MM.1S (cell line): ENCODE data around the gene TTC28.

ENCODE experiments used
- DNase-seq: peaks from one replicate; pipeline ENCODE4 v3.0.0-alpha.2; 2015
- H2AFZ ChIP-seq: fragments of 300-600 bp; sonication (generic); 2 replicates; pipeline ENCODE4 v1.6.0; 2016; ENCODE audit warnings: antibody characterized with exemption, low read length
- H3F3A ChIP-seq: fragments of 300-600 bp; sonication (generic); 2 replicates; pipeline ENCODE4 v1.6.1; 2016; ENCODE audit warnings: mild to moderate bottlenecking, antibody characterized with exemption, low read length, moderate library complexity, mixed read lengths; ENCODE audit not compliant: insufficient read depth
- H3K27ac ChIP-seq: fragments of 300-600 bp; sonication (generic); 2 replicates; pipeline ENCODE4 v1.5.1; 2016; ENCODE audit warnings: mild to moderate bottlenecking, low read length
- H3K27me3 ChIP-seq: fragments of 300-600 bp; sonication (generic); replicated peaks from 2 replicates; pipeline ENCODE4 v1.6.0; 2016; ENCODE audit warnings: low read length; ENCODE audit not compliant: insufficient read depth
- H3K36me3 ChIP-seq: fragments of 300-600 bp; sonication (generic); replicated peaks from 2 replicates; pipeline ENCODE4 v1.6.1; 2016; ENCODE audit warnings: mild to moderate bottlenecking, low read length, mixed read lengths; ENCODE audit not compliant: insufficient read depth
- H3K4me1 ChIP-seq: fragments of 300-600 bp; sonication (generic); 2 replicates; pipeline ENCODE4 v1.6.1; 2016; ENCODE audit warnings: low read length, mixed read lengths
- H3K4me2 ChIP-seq: fragments of 300-600 bp; sonication (generic); 2 replicates; pipeline ENCODE4 v1.6.0; 2016; ENCODE audit warnings: low read depth, low read length
- H3K4me3 ChIP-seq: fragments of 300-600 bp; sonication (generic); 2 replicates; pipeline ENCODE4 v1.5.1; 2016; ENCODE audit warnings: low read length, mixed read lengths
- H3K79me2 ChIP-seq: fragments of 300-600 bp; sonication (generic); 2 replicates; pipeline ENCODE4 v1.6.1; 2016; ENCODE audit warnings: mixed run types, low read length, mixed read lengths
- H3K9ac ChIP-seq: fragments of 300-600 bp; sonication (generic); 2 replicates; pipeline ENCODE4 v1.6.1; 2016; ENCODE audit warnings: low read length, mixed read lengths
- H3K9me2 ChIP-seq: fragments of 300-600 bp; sonication (generic); replicated peaks from 2 replicates; pipeline ENCODE4 v1.6.1; 2016; ENCODE audit warnings: mild to moderate bottlenecking, low read length, mixed read lengths; ENCODE audit not compliant: insufficient read depth
- H3K9me3 ChIP-seq: fragments of 300-600 bp; sonication (generic); replicated peaks from 2 replicates; pipeline ENCODE4 v1.6.1; 2016; ENCODE audit warnings: mild to moderate bottlenecking, low read length, mixed read lengths; ENCODE audit not compliant: insufficient read depth
- H4K20me1 ChIP-seq: fragments of 300-600 bp; sonication (generic); 2 replicates; pipeline ENCODE4 v1.6.1; 2016; ENCODE audit warnings: mild to moderate bottlenecking, low read length, moderate library complexity, mixed read lengths; ENCODE audit not compliant: insufficient read depth
- CTCF ChIP-seq: fragments of 300-600 bp; sonication (generic); IDR thresholded peaks from 2 replicates; pipeline ENCODE4 v1.5.1; 2016; ENCODE audit warnings: antibody characterized with exemption, low read length, mixed read lengths
- EZH2 ChIP-seq: fragments of 300-600 bp; sonication (generic); optimal IDR thresholded peaks from 2 replicates; pipeline ENCODE3; 2017; ENCODE audit warnings: low read depth, mild to moderate bottlenecking, antibody characterized with exemption, low read length, mixed read lengths
- EZH2phosphoT487 ChIP-seq: fragments of 300-600 bp; sonication (generic); IDR thresholded peaks from 2 replicates; pipeline ENCODE4 v1.6.1; 2018; ENCODE audit warnings: antibody characterized with exemption, low read length

The TTC28 gene

GRCh38 chr22:28417431-28417830 is 262.2 kb downstream of the TTC28 start:
- Histone ChIP-seq H2AFZ (no peak overlapping the region), H3K27ac (no peak overlapping the region), H3K9me3 (no peaks in the 10 kb centered on the region), H3K4me3 (no peak overlapping the region), H3K79me2 (no peaks in the 10 kb centered on the region), H4K20me1 (no peaks in the 10 kb centered on the region), H3K4me1 (no peaks in the 10 kb centered on the region), H3K27me3 (no peaks in the 10 kb centered on the region), H3K36me3 (no peaks in the 10 kb centered on the region), H3K4me2 (no peak overlapping the region), H3F3A (no peaks in the 10 kb centered on the region), H3K9me2 (no peaks in the 10 kb centered on the region), H3K9ac (no peak overlapping the region)
- TF ChIP-seq CTCF (no peak), EZH2phosphoT487 (no peak), EZH2 (no peak)
- DNase-seq, result no peak

- Histone ChIP-seq H3K27ac (no peak overlapping the region), H3K4me3 (no peak overlapping the region), H3K9me2 (no peaks in the 10 kb centered on the region), H3K27me3 (no peaks in the 10 kb centered on the region), H4K20me1 (no peaks in the 10 kb centered on the region), H3K36me3 (no peaks in the 10 kb centered on the region), H3K4me1 (no peaks in the 10 kb centered on the region), H3F3A (no peaks in the 10 kb centered on the region), H3K9ac (no peak overlapping the region), H2AFZ (no peak overlapping the region), H3K4me2 (no peak overlapping the region), H3K79me2 (no peaks in the 10 kb centered on the region), H3K9me3 (no peaks in the 10 kb centered on the region)
- no peak for DNase-seq
- no peak for TF ChIP-seq EZH2phosphoT487
Observed at GRCh38 chr22:28414913-28415312, 264.7 kb downstream of the TTC28 start.

- no peaks in the 10 kb centered on the region for H3K9me3 ChIP-seq
- TF ChIP-seq EZH2phosphoT487, result no peak
- TF ChIP-seq CTCF, result no peak
- no peak for TF ChIP-seq EZH2
- no peak overlapping the region for H2AFZ ChIP-seq
- H3F3A ChIP-seq, result no peaks in the 10 kb centered on the region
- H3K36me3 ChIP-seq, result no peaks in the 10 kb centered on the region
- no peaks in the 10 kb centered on the region for H4K20me1 ChIP-seq
- DNase-seq, result no peak
- no peak overlapping the region for H3K27ac ChIP-seq
- no peaks in the 10 kb centered on the region for H3K4me1 ChIP-seq
- no peak overlapping the region for H3K9ac ChIP-seq
- no peaks in the 10 kb centered on the region for H3K79me2 ChIP-seq
- no peak overlapping the region for H3K4me2 ChIP-seq
- H3K9me2 ChIP-seq, result no peaks in the 10 kb centered on the region
- H3K27me3 ChIP-seq, result no peaks in the 10 kb centered on the region
- no peak overlapping the region for H3K4me3 ChIP-seq
Observed at GRCh38 chr22:28413612-28414399, 265.8 kb downstream of the TTC28 start.

GRCh38 chr22:28412109-28412508 is 267.5 kb downstream of the TTC28 start:
- Histone ChIP-seq H3K4me3 (no peak overlapping the region), H3K9ac (no peak overlapping the region), H2AFZ (no peak overlapping the region), H3K27me3 (no peaks in the 10 kb centered on the region), H3F3A (no peaks in the 10 kb centered on the region), H3K4me2 (no peak overlapping the region), H4K20me1 (no peaks in the 10 kb centered on the region), H3K4me1 (no peaks in the 10 kb centered on the region), H3K27ac (no peak overlapping the region), H3K36me3 (no peaks in the 10 kb centered on the region), H3K79me2 (no peaks in the 10 kb centered on the region), H3K9me2 (no peaks in the 10 kb centered on the region), H3K9me3 (no peaks in the 10 kb centered on the region)
- no peak for DNase-seq
- no peak for TF ChIP-seq EZH2
- no peak for TF ChIP-seq CTCF
- TF ChIP-seq EZH2phosphoT487, result no peak
